Measurements from ENCODE around the gene STAT5A. TPM values are rescaled to one million over a fixed set of nuclear protein-coding genes. Genes with fewer than 3 reads are reported as not detected.
"Not testable (repeated sequence)": the region's sequence is repeated elsewhere in the genome, so short reads cannot be mapped to it uniquely, and the experiment has no call there.

Gene STAT5A
- total RNA-seq, 4 donors from 2014 or later = 31.9 to 46.1 (median 34.0) TPM

DNA sequence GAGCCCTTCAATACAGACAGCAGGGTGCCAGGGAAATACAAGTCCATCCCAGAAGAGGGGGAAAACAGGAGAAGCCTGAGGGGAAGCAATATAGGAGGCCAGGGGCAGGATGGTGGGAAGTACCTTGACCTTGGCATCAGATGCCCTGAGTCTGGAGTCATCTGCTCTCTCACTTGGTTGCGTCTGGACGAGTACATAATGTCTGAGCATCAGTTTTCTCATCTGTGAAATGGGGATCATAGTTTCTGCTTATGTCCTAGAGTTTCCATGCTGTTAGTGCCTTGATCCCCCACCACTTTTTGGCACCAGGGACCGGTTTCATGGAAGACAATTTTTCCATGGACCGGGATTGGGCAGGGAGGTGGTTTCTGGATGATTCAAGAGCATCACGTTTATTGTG lies 2.3 kb downstream of the STAT5A start:
- Histone ChIP-seq H3K27ac (no peak overlapping the region), H3K9me3 (no peaks in the 10 kb centered on the region), H3K27me3 (no peaks in the 10 kb centered on the region), H3K4me3 (replicated peaks in 1 of 3) (no peak overlapping the region), H3K4me1 (peaks cover 15 to 33% of the 10 kb centered on the region in 2 donors), H3K36me3 (peaks cover 0 to 3% of the 10 kb centered on the region in 2 donors)
- TF ChIP-seq CTCF (IDR thresholded peaks at IDR 0.05) (no peak), POLR2A (IDR thresholded peaks at IDR 0.05) (no peak)
- intact Hi-C loops (cut with DNase I) = no loop called here
- WGBS, 2 donors = 81 to 91% methylated on average over 5 of the region's 5 CpGs
- no peak for DNase-seq

DNA sequence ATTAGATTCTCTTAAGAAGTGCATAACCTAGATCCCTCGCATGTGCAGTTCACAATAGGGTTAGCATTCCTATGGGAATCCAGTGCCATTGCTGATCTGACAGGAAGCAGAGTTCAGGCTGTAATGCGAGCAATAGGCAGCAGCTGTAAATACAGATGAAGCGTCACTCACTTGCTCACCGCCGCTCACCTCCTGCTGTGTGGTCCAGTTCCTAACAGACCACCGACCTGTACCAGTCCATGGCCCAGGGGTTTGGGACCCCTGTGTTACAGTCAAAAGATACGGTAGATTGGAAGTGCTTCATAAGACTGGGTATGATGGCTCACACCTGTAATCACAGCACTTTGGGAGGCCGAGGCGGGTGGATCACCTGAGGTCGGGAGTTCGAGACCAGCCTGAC lies 2.8 kb downstream of the STAT5A start:
- peaks cover 0 to 7% of the 10 kb centered on the region in 2 donors for H3K36me3 ChIP-seq
- H3K4me3 ChIP-seq (replicated peaks in 1 of 3) = no peak overlapping the region
- intact Hi-C loops (cut with DNase I) = no loop called here
- no peak overlapping the region for H3K27ac ChIP-seq
- 82 to 88% methylated on average over 11 of the region's 11 CpGs for WGBS, 2 donors
- peaks cover 15 to 33% of the 10 kb centered on the region in 2 donors for H3K4me1 ChIP-seq
- H3K9me3 ChIP-seq = no peaks in the 10 kb centered on the region
- H3K27me3 ChIP-seq = no peaks in the 10 kb centered on the region
- no peak for DNase-seq
- TF ChIP-seq POLR2A (IDR thresholded peaks at IDR 0.05) (no peak), CTCF (IDR thresholded peaks at IDR 0.05) (no peak)

GRCh38 chr17:42294469-42295398 lies 6.4 kb downstream of the STAT5A start:
- intact Hi-C loops (cut with DNase I) = no loop called here

GRCh38 chr17:42296012-42296411 lies 7.7 kb downstream of the STAT5A start:
- WGBS, 2 donors = 94 to 98% methylated on average over 3 of the region's 3 CpGs
- no peak for DNase-seq
- peaks cover 1 to 16% of the 10 kb centered on the region in 2 donors for H3K36me3 ChIP-seq

More at GRCh38 chr17:42294469-42295398, 6.4 kb downstream of the STAT5A start:
- H3K4me3 ChIP-seq (replicated peaks in 1 of 3) = no peak overlapping the region
- TF ChIP-seq CTCF (IDR thresholded peaks at IDR 0.05) (no peak), POLR2A (IDR thresholded peaks at IDR 0.05) (no peak)
- WGBS, 2 donors = 80 to 81% methylated on average over 12 of the region's 12 CpGs
- no peaks in the 10 kb centered on the region for H3K27me3 ChIP-seq
- peak in 1 of 2 donors; percentile 51 for DNase-seq
- H3K4me1 ChIP-seq = peaks cover 0 to 2% of the 10 kb centered on the region in 2 donors
- no peak overlapping the region for H3K27ac ChIP-seq
- peaks cover 0 to 14% of the 10 kb centered on the region in 2 donors for H3K36me3 ChIP-seq
- H3K9me3 ChIP-seq = no peaks in the 10 kb centered on the region

GRCh38 chr17:42297775-42298174 lies 9.5 kb downstream of the STAT5A start:
- H3K4me3 ChIP-seq (replicated peaks in 1 of 3); H3K9me3 ChIP-seq; H3K4me1 ChIP-seq; DNase-seq; H3K27ac ChIP-seq; H3K27me3 ChIP-seq; intact Hi-C loops (cut with DNase I): not testable (repeated sequence)
- WGBS, 2 donors = 88 to 93% methylated on average over 6 of the region's 10 CpGs
- peaks cover 17 to 25% of the 10 kb centered on the region in 2 donors for H3K36me3 ChIP-seq

More at GRCh38 chr17:42296012-42296411, 7.7 kb downstream of the STAT5A start:
- Histone ChIP-seq H3K9me3 (no peaks in the 10 kb centered on the region), H3K4me1 (no peaks in the 10 kb centered on the region), H3K4me3 (replicated peaks in 1 of 3) (no peak overlapping the region), H3K27ac (no peak overlapping the region), H3K27me3 (no peaks in the 10 kb centered on the region)
- TF ChIP-seq POLR2A (IDR thresholded peaks at IDR 0.05) (no peak), CTCF (IDR thresholded peaks at IDR 0.05) (no peak)
- intact Hi-C loops (cut with DNase I) = no loop called here

DNA sequence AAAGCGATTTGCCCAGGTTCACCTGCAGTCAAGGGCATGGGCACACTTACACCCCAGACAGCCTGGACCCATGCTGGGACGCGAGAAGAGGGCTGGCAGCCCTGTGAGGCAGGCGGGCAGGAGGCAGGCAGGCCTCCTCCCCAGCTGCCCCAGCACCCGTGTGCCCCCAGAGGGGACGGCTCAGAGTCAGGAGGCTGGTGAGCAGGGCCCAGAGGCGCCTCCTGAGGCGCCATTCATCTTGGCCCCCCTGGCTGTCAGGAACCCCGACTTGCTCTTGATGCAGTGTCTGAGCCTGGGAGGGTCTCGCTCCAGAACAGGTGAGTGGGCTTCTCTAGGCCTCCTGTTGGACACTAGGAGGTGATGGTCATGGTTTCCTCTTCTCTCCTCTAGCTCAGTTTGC lies 11.1 kb downstream of the STAT5A start:
- H3K27me3 ChIP-seq; H3K27ac ChIP-seq; H3K9me3 ChIP-seq; H3K4me1 ChIP-seq; H3K4me3 ChIP-seq (replicated peaks in 1 of 3); DNase-seq; intact Hi-C loops (cut with DNase I): not testable (repeated sequence)
- H3K36me3 ChIP-seq = peaks cover 28 to 29% of the 10 kb centered on the region in 2 donors
- 94 to 100% methylated on average over 5 to 8 of the region's 10 CpGs for WGBS, 2 donors

GRCh38 chr17:42299913-42300312 lies 11.6 kb downstream of the STAT5A start:
- H3K9me3 ChIP-seq; DNase-seq; intact Hi-C loops (cut with DNase I); H3K27ac ChIP-seq; H3K4me3 ChIP-seq (replicated peaks in 1 of 3); H3K27me3 ChIP-seq; H3K4me1 ChIP-seq: not testable (repeated sequence)
- whole genome bisulfite sequencing, 2 donors = no CpG with 5 or more reads among the region's 17 CpGs
- peaks cover 32 to 34% of the 10 kb centered on the region in 2 donors for H3K36me3 ChIP-seq

Measured in thyroid gland (tissue), 4 donors.